ENCODE measurements around the gene CDH26. TPM values are rescaled to one million over a fixed set of nuclear protein-coding genes. Genes with fewer than 3 reads are reported as not detected.
A peak's percentile ranks its signal among the peaks of the same experiment; 100 is the strongest.

The CDH26 gene
- total and polyA plus RNA-seq, 9 of the 15 experiments (the other 6 are each of a cell fraction or from before 2014, with no cell fraction given), result 0.07 to 0.13 (median 0.10) TPM; not detected in 4

DNA sequence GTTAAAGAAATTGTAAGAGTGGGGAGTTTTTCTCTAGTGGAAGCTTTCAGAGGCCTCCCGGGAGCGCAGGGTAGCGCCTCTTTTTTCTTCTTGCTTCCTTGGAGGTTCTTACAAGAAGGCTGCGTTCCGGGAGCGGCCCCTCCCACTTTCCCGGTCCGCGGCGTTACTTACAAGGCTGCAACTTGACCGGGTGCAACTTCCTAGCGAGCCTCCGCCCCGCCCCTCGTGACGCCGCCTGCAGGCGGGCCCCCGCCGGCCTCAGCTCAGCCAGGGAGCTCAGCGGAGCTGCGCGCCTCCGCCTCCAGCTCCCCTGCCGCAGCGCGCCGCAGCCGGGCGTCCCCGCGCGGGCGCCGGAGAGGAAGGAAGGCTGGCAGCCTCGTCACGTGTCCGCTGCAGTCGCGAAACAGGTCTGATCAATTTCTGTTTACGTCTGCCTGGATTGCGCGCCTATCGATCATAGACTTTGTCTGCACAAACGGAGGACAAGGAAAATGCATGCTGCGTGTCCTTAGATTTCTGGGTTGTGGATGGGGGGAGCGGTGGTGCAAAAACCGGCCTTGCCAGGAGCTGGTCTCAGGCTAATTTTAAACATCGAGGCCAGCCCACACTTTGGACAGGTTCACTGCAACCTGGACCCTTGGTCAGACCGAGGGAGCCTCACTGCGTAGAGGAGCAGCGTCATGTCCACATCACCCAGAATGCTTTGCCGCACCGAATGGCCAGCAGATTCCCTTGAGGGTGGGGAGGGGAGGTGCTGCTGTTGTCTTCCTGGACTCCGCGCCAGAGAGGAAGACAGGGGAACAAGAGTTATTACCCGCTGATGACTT, 17.9 kb upstream of the CDH26 start, which contains the start of the genes FAM217B and PPP1R3D (continued):
- TF ChIP-seq CTBP1 (IDR thresholded peaks at IDR 0.05; ENCODE audit: borderline replicate concordance) (peak; percentile 85), DIDO1 (tag; IDR thresholded peaks at IDR 0.05; ENCODE audit: low read depth) (no peak), PKNOX1 (IDR thresholded peaks at IDR 0.05) (peak; percentile 81), GABPB1 (CRISPR knock-in tag; IDR thresholded peaks at IDR 0.05) (0 out of 2 replicates have a peak, but pooled peaks have one; percentile 46), BRD9 (IDR thresholded peaks at IDR 0.05; ENCODE audit: low read depth, partially characterized antibody) (no peak), TSC22D4 (tag; IDR thresholded peaks at IDR 0.05) (no peak), CHD4 (IDR thresholded peaks at IDR 0.05; ENCODE audit: insufficient read depth, insufficient replicate concordance, low read depth, low read length, poor library complexity, severe bottlenecking) (no peak), ZNF174 (CRISPR knock-in tag; IDR thresholded peaks at IDR 0.05) (no peak), L3MBTL2 (IDR thresholded peaks at IDR 0.05) (peak; percentile 90), DDX20 (tag; IDR thresholded peaks at IDR 0.05; ENCODE audit: low read depth) (no peak), HNRNPUL1 (IDR thresholded peaks at IDR 0.05; ENCODE audit: low read length) (no peak), ZNF124 (CRISPR knock-in tag; IDR thresholded peaks at IDR 0.05) (no peak), NCOR1 (IDR thresholded peaks at IDR 0.05) (no peak), MBD2 (IDR thresholded peaks at IDR 0.05; ENCODE audit: borderline replicate concordance, low read depth) (peak; percentile 12; the same call in 1 of the 2 replicates), PRMT5 (CRISPR knock-in tag; IDR thresholded peaks at IDR 0.05) (no peak), PPARD (CRISPR knock-in tag; IDR thresholded peaks at IDR 0.05) (no peak), SIN3A (IDR thresholded peaks at IDR 0.05; ENCODE audit: borderline replicate concordance in 2 of 2, control insufficient read depth in 1 of 2, low read depth in 2 of 2, low read length in 2 of 2) (0 out of 4 replicates have a peak, but pooled peaks of 1 of the 2 experiments have one; percentile 29), NFXL1 (CRISPR knock-in tag; IDR thresholded peaks at IDR 0.05) (no peak), TAF1 (IDR thresholded peaks at IDR 0.05; ENCODE audit: control insufficient read depth, extremely low read depth, insufficient read depth, low read length, severe bottlenecking) (peak; percentile 72), EGR1 (conservative IDR thresholded peaks at IDR 0.05) (no peak), NCOA1 (IDR thresholded peaks at IDR 0.05; ENCODE audit: low read depth) (no peak), SMARCE1 (IDR thresholded peaks at IDR 0.05) (no peak), USF1 (CRISPR knock-in tag; IDR thresholded peaks at IDR 0.05) (peak; percentile 88), KLF6 (CRISPR knock-in tag; IDR thresholded peaks at IDR 0.05; ENCODE audit: borderline replicate concordance) (no peak), CBFA2T2 (conservative IDR thresholded peaks at IDR 0.05) (no peak), MLX (CRISPR knock-in tag; conservative IDR thresholded peaks at IDR 0.05) (no peak), SUPT5H (IDR thresholded peaks at IDR 0.05) (peak; percentile 82)
- TF ChIP-seq, protein P1, sequence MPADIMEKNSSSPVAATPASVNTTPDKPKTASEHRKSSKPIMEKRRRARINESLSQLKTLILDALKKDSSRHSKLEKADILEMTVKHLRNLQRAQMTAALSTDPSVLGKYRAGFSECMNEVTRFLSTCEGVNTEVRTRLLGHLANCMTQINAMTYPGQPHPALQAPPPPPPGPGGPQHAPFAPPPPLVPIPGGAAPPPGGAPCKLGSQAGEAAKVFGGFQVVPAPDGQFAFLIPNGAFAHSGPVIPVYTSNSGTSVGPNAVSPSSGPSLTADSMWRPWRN (IDR thresholded peaks at IDR 0.05; ENCODE audit: low read depth), result no peak
